Peyer's patch (tissue), 4 donors: ENCODE data around the gene ABHD6. TPM values are rescaled to one million over a fixed set of nuclear protein-coding genes. Genes with fewer than 3 reads are reported as not detected.

Experiments
- DNase-seq, 3 donors: peaks; one replicate each; pipeline ENCODE4 v3.0.0-alpha.2; 2017 to 2019
- H3K27ac ChIP-seq, 4 donors: fragments of 200-600 bp; sonication (generic); one replicate each; pipeline ENCODE4 v1.5.1; 2016 to 2019
- H3K27me3 ChIP-seq, 2 donors: fragments of 200-600 bp; sonication (generic); one replicate each; pipeline ENCODE4 v1.5.1; 2019
- H3K36me3 ChIP-seq, 3 donors: fragments of 200-600 bp; sonication (generic); one replicate each; pipeline ENCODE4 v1.5.1; 2016 to 2019
- H3K4me1 ChIP-seq, 4 donors: fragments of 200-600 bp; sonication (generic); one replicate each; pipeline ENCODE4 v1.5.1; 2016 to 2019
- H3K4me3 ChIP-seq, 4 donors: fragments of 200-600 bp; sonication (generic); 1 replicate in 3 of 4; 2 replicates in 1 of 4; pipeline ENCODE4 v1.5.1; 2016 to 2019; ENCODE audit warnings: mild to moderate bottlenecking in 1 of 4
- H3K9me3 ChIP-seq, 4 donors: fragments of 200-600 bp; sonication (generic); one replicate each; pipeline ENCODE4 v1.5.1; 2016 to 2019; ENCODE audit warnings: mild to moderate bottlenecking in 1 of 4
- CTCF ChIP-seq, 6 experiments: fragments of 450-650 bp in 4 of 6; fragments of 200-600 bp in 2 of 6; sonication (generic) in 1 of 6; IDR thresholded peaks; one replicate each; pipeline ENCODE4 v1.5.1; 2017 to 2019; ENCODE audit warnings: antibody characterized with exemption in 6 of 6, mild to moderate bottlenecking in 3 of 6, moderate library complexity in 1 of 6
- POLR2A ChIP-seq, 2 donors: fragments of 450-650 bp; IDR thresholded peaks; one replicate each; pipeline ENCODE4 v1.5.1; 2017; ENCODE audit warnings: antibody characterized with exemption in 2 of 2, mild to moderate bottlenecking in 2 of 2, moderate library complexity in 2 of 2
- total RNA-seq, 4 donors: library from RNA; depleted of rRNA; stranded (reverse); fragments of >200 nt; gene quantifications; one replicate each; pipeline ENCODE4 v1.1.0, GENCODE V29; 2016

Gene ABHD6
- total RNA-seq, 4 donors from 2014 or later = 9.1 to 97.6 (median 55.7) TPM

GRCh38 chr3:58210761-58211460 lies 26.7 kb upstream of the ABHD6 start, which contains the start of gene DNASE1L3:
Gene DNASE1L3 (minus strand): TSS chr3:58210972. CDS start chr3:58210906, 66 bp downstream.
- Histone ChIP-seq H3K36me3 (no peaks in the 10 kb centered on the region), H3K9me3 (no peaks in the 10 kb centered on the region), H3K4me3 (no peak within 1 kb of the TSS), H3K4me1 (peaks cover 0 to 9% (median 0%) of the 10 kb centered on the region in 4 donors), H3K27ac (no peak within 1 kb of the TSS), H3K27me3 (no peaks in the 10 kb centered on the region)
- DNase-seq = no peak
- TF ChIP-seq CTCF (IDR thresholded peaks at IDR 0.05) = no peak
- no peak for TF ChIP-seq POLR2A (IDR thresholded peaks at IDR 0.05)

GRCh38 chr3:58214484-58215316 lies 22.9 kb upstream of the ABHD6 start:
- H3K27ac ChIP-seq = peak overlapping the region in 2 of 4 donors; percentile 56 to 72
- TF ChIP-seq POLR2A (IDR thresholded peaks at IDR 0.05) (no peak), CTCF (IDR thresholded peaks at IDR 0.05) (peak in 3 of 6 experiments; percentile 22 to 25 (median 22))

GRCh38 chr3:58215317-58216025 lies 22.1 kb upstream of the ABHD6 start:
- peaks cover 0 to 9% (median 4%) of the 10 kb centered on the region in 4 donors for H3K4me1 ChIP-seq
- no peak for TF ChIP-seq POLR2A (IDR thresholded peaks at IDR 0.05)
- TF ChIP-seq CTCF (IDR thresholded peaks at IDR 0.05) = no peak
- H3K27me3 ChIP-seq = no peaks in the 10 kb centered on the region
- DNase-seq = no peak
- no peaks in the 10 kb centered on the region for H3K36me3 ChIP-seq
- no peak overlapping the region for H3K4me3 ChIP-seq
- no peaks in the 10 kb centered on the region for H3K9me3 ChIP-seq
- peak overlapping the region in 2 of 4 donors; percentile 56 to 72 for H3K27ac ChIP-seq

More at GRCh38 chr3:58214484-58215316, 22.9 kb upstream of the ABHD6 start:
- Histone ChIP-seq H3K36me3 (no peaks in the 10 kb centered on the region), H3K9me3 (no peaks in the 10 kb centered on the region), H3K4me1 (peaks cover 0 to 9% (median 4%) of the 10 kb centered on the region in 4 donors), H3K4me3 (no peak overlapping the region), H3K27me3 (no peaks in the 10 kb centered on the region)
- DNase-seq = peak in 2 of 3 donors; percentile 67 to 70

- no peak overlapping the region for H3K4me3 ChIP-seq
- peak overlapping the region in 1 of 4 donors; percentile 72 for H3K27ac ChIP-seq
- no peaks in the 10 kb centered on the region for H3K36me3 ChIP-seq
- no peaks in the 10 kb centered on the region for H3K9me3 ChIP-seq
- no peaks in the 10 kb centered on the region for H3K27me3 ChIP-seq
- DNase-seq = no peak
- no peak for TF ChIP-seq POLR2A (IDR thresholded peaks at IDR 0.05)
- no peak for TF ChIP-seq CTCF (IDR thresholded peaks at IDR 0.05)
- H3K4me1 ChIP-seq = peaks cover 0 to 9% (median 4%) of the 10 kb centered on the region in 4 donors
Measured at GRCh38 chr3:58216496-58217195, 20.9 kb upstream of the ABHD6 start.
